Activated CD4-positive, alpha-beta T cell treated with anti-CD3 and anti-CD28 coated beads for 36 hours (primary cell): ENCODE data around the gene WDFY4. TPM values are rescaled to one million over a fixed set of nuclear protein-coding genes. Genes with fewer than 3 reads are reported as not detected.

Source experiments
- ATAC-seq: fragments of 200-7000 bp; cut with Tn5 transposase; one replicate; pipeline ENCODE4 v1.10.0; 2021; ENCODE audit warnings: mild to moderate bottlenecking, moderate library complexity
- CTCF ChIA-PET: fragments of 350-600 bp; sonication (Branson Sonifier 250); formaldehyde crosslinking; loops from one replicate; lab custom pipeline; 2021; ENCODE audit warnings: antibody characterized with exemption; lab: Charles Lee
- POLR2A ChIA-PET: fragments of 350-600 bp; sonication (Branson Sonifier 250); formaldehyde crosslinking; loops from one replicate; lab custom pipeline; 2021; ENCODE audit warnings: antibody characterized with exemption, inconsistent platforms; lab: Charles Lee
- DNase-seq: peaks from one replicate; pipeline ENCODE4 v3.0.0-alpha.2; 2020
- H3K27ac Mint-ChIP-seq: one replicate; pipeline ENCODE4 v1.8.0; 2021; ENCODE audit warnings: mixed read lengths
- H3K27me3 Mint-ChIP-seq: one replicate; pipeline ENCODE4 v1.8.0; 2021; ENCODE audit warnings: mixed read lengths
- H3K36me3 Mint-ChIP-seq: one replicate; pipeline ENCODE4 v1.8.0; 2021; ENCODE audit warnings: low read depth, mixed read lengths
- H3K4me1 Mint-ChIP-seq: one replicate; pipeline ENCODE4 v1.8.0; 2021; ENCODE audit warnings: mixed read lengths
- H3K4me3 Mint-ChIP-seq: one replicate; pipeline ENCODE4 v1.8.0; 2021; ENCODE audit warnings: mild to moderate bottlenecking, moderate library complexity, mixed read lengths
- H3K9me3 Mint-ChIP-seq: one replicate; pipeline ENCODE4 v1.8.0; 2021; ENCODE audit warnings: low read depth, mixed read lengths
- intact Hi-C, 2 experiments: fragments of 100-400 bp; cut with DNase I in 1 of 2; cut with micrococcal nuclease in 1 of 2; formaldehyde crosslinking; loops; one replicate each; pipeline versions ENCODE4 v1.14.2 to v1.15.1; 2022 to 2024; cut with DNase I, micrococcal nuclease
- total RNA-seq, 2 experiments: library from RNA; stranded (reverse); gene quantifications; one replicate each; pipeline ENCODE4 v1.2.3, GENCODE V29; 2021

Gene WDFY4
- total RNA-seq, 2 experiments from 2014 or later, result 0.07 to 0.09 TPM

- DNase-seq (no peak), ATAC-seq (no peak)
- Mint-ChIP-seq H3K9me3 (no peaks in the 10 kb centered on the region), H3K36me3 (no peaks in the 10 kb centered on the region), H3K27me3 (no peaks in the 10 kb centered on the region), H3K4me3 (no peak overlapping the region), H3K4me1 (no peaks in the 10 kb centered on the region), H3K27ac (no peak overlapping the region)
- CTCF ChIA-PET, result interaction anchor here (1.0 kb wide), 1 partner anchor 107 kb away, joined by 3 read pairs; no protein-coding TSS in a partner anchor
- intact Hi-C loops, result no loop called here
- POLR2A ChIA-PET, result no interaction called here
Measured at GRCh38 chr10:49010865-49011264, 326.2 kb downstream of the WDFY4 start.

- H3K4me1 Mint-ChIP-seq, result no peaks in the 10 kb centered on the region
- H3K4me3 Mint-ChIP-seq, result no peak overlapping the region
- H3K9me3 Mint-ChIP-seq, result no peaks in the 10 kb centered on the region
- ATAC-seq (no peak), DNase-seq (no peak)
- no peak overlapping the region for H3K27ac Mint-ChIP-seq
- no peaks in the 10 kb centered on the region for H3K27me3 Mint-ChIP-seq
- intact Hi-C loops, result no loop called here
- no peaks in the 10 kb centered on the region for H3K36me3 Mint-ChIP-seq
- ChIA-PET CTCF (interaction anchor here (1.0 kb wide), 1 partner anchor 106 kb away, joined by 3 read pairs; no protein-coding TSS in a partner anchor), POLR2A (no interaction called here)
Measured at GRCh38 chr10:49011756-49012155, 327.1 kb downstream of the WDFY4 start.

- H3K36me3 Mint-ChIP-seq, result no peaks in the 10 kb centered on the region
- DNase-seq (no peak), ATAC-seq (no peak)
- ChIA-PET CTCF (no interaction called here), POLR2A (no interaction called here)
- no peaks in the 10 kb centered on the region for H3K9me3 Mint-ChIP-seq
- no peak overlapping the region for H3K4me3 Mint-ChIP-seq
- H3K27me3 Mint-ChIP-seq, result no peaks in the 10 kb centered on the region
- H3K27ac Mint-ChIP-seq, result no peak overlapping the region
- no peaks in the 10 kb centered on the region for H3K4me1 Mint-ChIP-seq
- intact Hi-C loops, result no loop called here
Measured at GRCh38 chr10:49012603-49013002, 327.9 kb downstream of the WDFY4 start.

- CTCF ChIA-PET, result no interaction called here
- Mint-ChIP-seq H3K4me1 (no peaks in the 10 kb centered on the region), H3K27ac (no peak overlapping the region), H3K36me3 (no peaks in the 10 kb centered on the region), H3K27me3 (peaks cover 4% of the 10 kb centered on the region), H3K4me3 (no peak overlapping the region), H3K9me3 (no peaks in the 10 kb centered on the region)
- intact Hi-C loops, result no loop called here
- POLR2A ChIA-PET, result no interaction called here
- no peak for DNase-seq
- no peak for ATAC-seq
Measured at GRCh38 chr10:49015700-49016099, 331.0 kb downstream of the WDFY4 start.

GRCh38 chr10:49021685-49022084, 337.0 kb downstream of the WDFY4 start:
- Mint-ChIP-seq H3K27ac (no peak overlapping the region), H3K9me3 (no peaks in the 10 kb centered on the region), H3K4me1 (no peaks in the 10 kb centered on the region), H3K27me3 (peaks cover 4% of the 10 kb centered on the region), H3K36me3 (no peaks in the 10 kb centered on the region), H3K4me3 (no peak overlapping the region)
- ChIA-PET CTCF (no interaction called here), POLR2A (no interaction called here)
- intact Hi-C loops, result no loop called here
- DNase-seq, result no peak
- no peak for ATAC-seq

GRCh38 chr10:49023071-49023470, 338.4 kb downstream of the WDFY4 start:
- H3K36me3 Mint-ChIP-seq, result no peaks in the 10 kb centered on the region
- no peak for DNase-seq
- ChIA-PET POLR2A (no interaction called here), CTCF (interaction anchor here (1.0 kb wide), 1 partner anchor 16 kb away, joined by 3 read pairs; no protein-coding TSS in a partner anchor)
- intact Hi-C loops, result no loop called here
- no peaks in the 10 kb centered on the region for H3K4me1 Mint-ChIP-seq
- H3K9me3 Mint-ChIP-seq, result no peaks in the 10 kb centered on the region
- H3K27me3 Mint-ChIP-seq, result peaks cover 4% of the 10 kb centered on the region
- ATAC-seq, result no peak
- no peak overlapping the region for H3K27ac Mint-ChIP-seq
- H3K4me3 Mint-ChIP-seq, result no peak overlapping the region

GRCh38 chr10:49023752-49024151, 339.1 kb downstream of the WDFY4 start:
- peaks cover 4% of the 10 kb centered on the region for H3K27me3 Mint-ChIP-seq
- no peaks in the 10 kb centered on the region for H3K9me3 Mint-ChIP-seq
- DNase-seq (no peak), ATAC-seq (no peak)
- ChIA-PET POLR2A (no interaction called here), CTCF (interaction anchor here (1.0 kb wide), 1 partner anchor 17 kb away, joined by 3 read pairs; no protein-coding TSS in a partner anchor)
- no peaks in the 10 kb centered on the region for H3K36me3 Mint-ChIP-seq
- no peak overlapping the region for H3K4me3 Mint-ChIP-seq
- no peak overlapping the region for H3K27ac Mint-ChIP-seq
- intact Hi-C loops, result no loop called here
- no peaks in the 10 kb centered on the region for H3K4me1 Mint-ChIP-seq

- Mint-ChIP-seq H3K9me3 (no peaks in the 10 kb centered on the region), H3K27me3 (peaks cover 4% of the 10 kb centered on the region), H3K36me3 (no peaks in the 10 kb centered on the region), H3K4me1 (no peaks in the 10 kb centered on the region), H3K27ac (no peak overlapping the region), H3K4me3 (no peak overlapping the region)
- ChIA-PET CTCF (interaction anchor here (0.6 kb wide), 1 partner anchor 137 kb away, joined by 3 read pairs; no protein-coding TSS in a partner anchor), POLR2A (no interaction called here)
- DNase-seq, result no peak
- intact Hi-C loops, result no loop called here
- ATAC-seq, result no peak
Measured at GRCh38 chr10:49024484-49024883, 339.8 kb downstream of the WDFY4 start.

GRCh38 chr10:49025347-49025983, 340.8 kb downstream of the WDFY4 start:
- intact Hi-C loops, result no loop called here
- POLR2A ChIA-PET, result no interaction called here
- no peak for DNase-seq
- Mint-ChIP-seq H3K27me3 (no peaks in the 10 kb centered on the region), H3K36me3 (no peaks in the 10 kb centered on the region), H3K27ac (no peak overlapping the region), H3K4me3 (no peak overlapping the region), H3K4me1 (no peaks in the 10 kb centered on the region), H3K9me3 (no peaks in the 10 kb centered on the region)
- no peak for ATAC-seq
- CTCF ChIA-PET, result no interaction called here

GRCh38 chr10:49028639-49029038, 344.0 kb downstream of the WDFY4 start:
- CTCF ChIA-PET, result interaction anchor here (0.6 kb wide), 1 partner anchor 48 kb away, joined by 4 read pairs; no protein-coding TSS in a partner anchor
- ATAC-seq, result no peak
- Mint-ChIP-seq H3K36me3 (no peaks in the 10 kb centered on the region), H3K4me3 (no peak overlapping the region), H3K9me3 (no peaks in the 10 kb centered on the region), H3K27me3 (no peaks in the 10 kb centered on the region), H3K27ac (no peak overlapping the region), H3K4me1 (no peaks in the 10 kb centered on the region)
- POLR2A ChIA-PET, result no interaction called here
- intact Hi-C loops, result no loop called here
- no peak for DNase-seq

GRCh38 chr10:49029666-49030065, 345.0 kb downstream of the WDFY4 start:
- no peaks in the 10 kb centered on the region for H3K27me3 Mint-ChIP-seq
- no peak for ATAC-seq
- no peaks in the 10 kb centered on the region for H3K36me3 Mint-ChIP-seq
- no peaks in the 10 kb centered on the region for H3K9me3 Mint-ChIP-seq
- POLR2A ChIA-PET, result no interaction called here
- CTCF ChIA-PET, result interaction anchor here (0.6 kb wide), 1 partner anchor 49 kb away, joined by 4 read pairs; no protein-coding TSS in a partner anchor
- H3K4me3 Mint-ChIP-seq, result no peak overlapping the region
- no peaks in the 10 kb centered on the region for H3K4me1 Mint-ChIP-seq
- H3K27ac Mint-ChIP-seq, result no peak overlapping the region
- intact Hi-C loops, result no loop called here
- DNase-seq, result no peak
